Fibroblast of pulmonary artery (primary cell): Measurements from ENCODE around the gene GPR137.
A peak's percentile ranks its signal among the peaks of the same experiment; 100 is the strongest.

Source experiments
- DNase-seq: peaks from one replicate; pipeline ENCODE4 v3.0.0-alpha.2; 2010; ENCODE audit warnings: low read depth
- H3K4me3 ChIP-seq: replicated peaks from 2 replicates; pipeline ENCODE4 v1.5.1; 2011; ENCODE audit warnings: low read depth, mild to moderate bottlenecking, control low read depth, low read length, moderate library complexity
- TF ChIP-seq, protein P1 (sequence below): IDR thresholded peaks from 2 replicates; pipeline ENCODE4 v1.5.1; 2011; ENCODE audit warnings: mild to moderate bottlenecking, control low read depth, low read length, inconsistent platforms; ENCODE audit errors: missing control alignments

Gene GPR137

DNA sequence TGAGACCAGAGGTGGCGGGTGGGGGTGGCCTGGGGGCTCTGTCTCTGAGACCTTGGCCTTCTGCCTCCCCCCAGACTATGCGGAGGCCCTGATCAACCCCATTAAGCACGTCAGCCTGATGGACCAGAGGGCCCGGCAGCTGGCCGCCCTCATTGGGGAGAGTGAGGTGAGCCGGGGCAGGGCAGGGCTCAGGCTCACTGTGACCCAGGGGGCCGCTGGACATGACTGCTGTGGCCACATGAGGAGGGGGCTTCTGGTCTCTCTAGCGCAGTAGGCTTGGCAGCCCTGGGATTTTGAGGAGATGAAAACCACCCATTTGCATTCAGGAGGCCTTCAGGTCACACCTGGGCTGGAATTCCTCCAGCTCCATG lies 21.7 kb upstream of the GPR137 start:
- TF ChIP-seq, protein P1, sequence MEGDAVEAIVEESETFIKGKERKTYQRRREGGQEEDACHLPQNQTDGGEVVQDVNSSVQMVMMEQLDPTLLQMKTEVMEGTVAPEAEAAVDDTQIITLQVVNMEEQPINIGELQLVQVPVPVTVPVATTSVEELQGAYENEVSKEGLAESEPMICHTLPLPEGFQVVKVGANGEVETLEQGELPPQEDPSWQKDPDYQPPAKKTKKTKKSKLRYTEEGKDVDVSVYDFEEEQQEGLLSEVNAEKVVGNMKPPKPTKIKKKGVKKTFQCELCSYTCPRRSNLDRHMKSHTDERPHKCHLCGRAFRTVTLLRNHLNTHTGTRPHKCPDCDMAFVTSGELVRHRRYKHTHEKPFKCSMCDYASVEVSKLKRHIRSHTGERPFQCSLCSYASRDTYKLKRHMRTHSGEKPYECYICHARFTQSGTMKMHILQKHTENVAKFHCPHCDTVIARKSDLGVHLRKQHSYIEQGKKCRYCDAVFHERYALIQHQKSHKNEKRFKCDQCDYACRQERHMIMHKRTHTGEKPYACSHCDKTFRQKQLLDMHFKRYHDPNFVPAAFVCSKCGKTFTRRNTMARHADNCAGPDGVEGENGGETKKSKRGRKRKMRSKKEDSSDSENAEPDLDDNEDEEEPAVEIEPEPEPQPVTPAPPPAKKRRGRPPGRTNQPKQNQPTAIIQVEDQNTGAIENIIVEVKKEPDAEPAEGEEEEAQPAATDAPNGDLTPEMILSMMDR, result no peak
- no peak overlapping the region for H3K4me3 ChIP-seq

DNA sequence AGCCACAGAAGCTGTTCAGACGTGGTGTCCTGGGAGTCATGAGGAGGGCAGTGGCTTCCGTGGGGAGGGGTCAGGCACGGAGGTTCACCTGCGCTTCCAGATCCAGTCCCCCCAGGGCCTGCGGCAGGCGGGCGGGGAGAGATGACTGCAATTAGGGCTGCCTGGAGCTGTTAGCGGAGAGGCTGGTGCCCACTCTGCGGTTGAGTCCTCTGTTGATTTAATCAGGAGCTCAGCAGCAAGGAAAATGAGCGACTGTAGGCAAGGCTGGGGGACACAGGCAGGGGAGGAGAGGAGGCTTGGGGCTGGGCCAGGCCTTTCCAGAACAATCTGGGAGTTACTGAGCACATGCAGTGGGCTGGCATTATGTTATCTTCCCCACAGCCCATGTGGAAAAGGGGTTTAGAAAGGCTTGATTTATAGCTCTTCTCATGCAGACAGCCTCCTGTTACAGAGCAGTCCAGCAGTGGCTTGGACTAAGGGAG lies 21.2 kb upstream of the GPR137 start:
- no peak for DNase-seq
- H3K4me3 ChIP-seq, result no peak overlapping the region
- TF ChIP-seq, protein P1, result no peak

More for the DNA sequence above, 21.7 kb upstream of the GPR137 start:
- no peak for DNase-seq

DNA sequence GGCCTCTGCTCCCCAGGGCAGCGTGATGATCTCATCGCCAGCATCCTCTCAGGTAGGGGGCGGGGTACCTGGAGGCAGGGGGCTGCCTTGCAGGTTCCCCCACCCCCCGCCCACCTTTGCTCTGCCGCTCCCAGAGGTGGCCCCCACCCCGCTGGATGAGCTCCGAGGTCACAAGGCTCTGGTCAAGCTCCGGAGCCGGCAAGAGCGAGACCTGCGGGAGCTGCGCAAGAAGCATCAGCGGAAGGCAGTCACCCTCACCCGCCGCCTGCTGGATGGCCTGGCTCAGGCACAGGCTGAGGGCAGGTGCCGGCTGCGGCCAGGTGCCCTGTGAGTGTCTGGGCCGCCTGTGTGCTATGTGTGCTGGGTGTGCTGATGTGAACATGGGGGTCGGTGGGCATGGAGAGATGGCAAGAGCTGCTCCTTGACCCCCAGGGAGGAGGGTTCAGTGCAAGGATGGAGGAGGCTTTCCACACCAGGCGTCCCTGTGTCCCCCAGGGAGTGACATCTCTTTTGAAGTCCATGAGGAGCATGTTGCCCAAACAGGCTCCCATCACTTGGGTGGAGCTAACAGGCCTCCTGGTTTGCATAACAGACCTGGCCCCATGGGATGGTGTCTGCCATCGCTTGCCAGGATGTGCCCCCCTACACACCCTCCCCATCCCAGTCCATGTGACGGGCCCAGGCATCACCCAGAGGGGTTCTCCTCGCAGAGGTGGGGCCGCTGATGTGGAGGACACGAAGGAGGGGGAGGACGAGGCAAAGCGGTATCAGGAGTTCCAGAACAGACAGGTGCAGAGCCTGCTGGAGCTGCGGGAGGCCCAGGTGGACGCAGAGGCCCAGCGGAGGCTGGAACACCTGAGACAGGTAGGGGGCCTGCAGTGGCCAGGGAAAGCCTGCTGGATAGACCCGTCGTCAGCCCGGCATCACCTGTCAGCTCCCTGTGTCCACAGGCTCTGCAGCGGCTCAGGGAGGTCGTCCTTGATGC lies 20.2 kb upstream of the GPR137 start:
- TF ChIP-seq, protein P1, result no peak
- no peak for DNase-seq
- H3K4me3 ChIP-seq, result no peak overlapping the region

DNA sequence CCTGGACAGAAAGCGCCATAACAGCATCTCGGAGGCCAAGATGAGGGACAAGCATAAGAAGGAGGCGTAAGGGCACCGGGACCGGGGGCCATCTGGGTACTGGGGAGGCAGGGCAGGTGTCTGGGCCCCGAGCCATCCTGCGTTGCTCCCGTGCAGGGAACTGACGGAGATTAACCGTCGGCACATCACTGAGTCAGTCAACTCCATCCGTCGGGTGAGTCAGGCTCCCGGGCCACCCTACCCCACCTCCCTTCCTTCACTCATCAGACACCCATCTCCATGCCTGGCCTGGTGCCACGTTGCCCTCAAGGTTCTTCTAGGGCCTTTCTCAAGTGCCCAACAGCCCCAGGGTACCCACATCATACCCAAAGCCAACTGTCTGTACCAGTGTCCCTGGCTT lies 19.3 kb upstream of the GPR137 start:
- peak; percentile 20 for DNase-seq
- TF ChIP-seq, protein P1, result no peak
- no peak overlapping the region for H3K4me3 ChIP-seq

DNA sequence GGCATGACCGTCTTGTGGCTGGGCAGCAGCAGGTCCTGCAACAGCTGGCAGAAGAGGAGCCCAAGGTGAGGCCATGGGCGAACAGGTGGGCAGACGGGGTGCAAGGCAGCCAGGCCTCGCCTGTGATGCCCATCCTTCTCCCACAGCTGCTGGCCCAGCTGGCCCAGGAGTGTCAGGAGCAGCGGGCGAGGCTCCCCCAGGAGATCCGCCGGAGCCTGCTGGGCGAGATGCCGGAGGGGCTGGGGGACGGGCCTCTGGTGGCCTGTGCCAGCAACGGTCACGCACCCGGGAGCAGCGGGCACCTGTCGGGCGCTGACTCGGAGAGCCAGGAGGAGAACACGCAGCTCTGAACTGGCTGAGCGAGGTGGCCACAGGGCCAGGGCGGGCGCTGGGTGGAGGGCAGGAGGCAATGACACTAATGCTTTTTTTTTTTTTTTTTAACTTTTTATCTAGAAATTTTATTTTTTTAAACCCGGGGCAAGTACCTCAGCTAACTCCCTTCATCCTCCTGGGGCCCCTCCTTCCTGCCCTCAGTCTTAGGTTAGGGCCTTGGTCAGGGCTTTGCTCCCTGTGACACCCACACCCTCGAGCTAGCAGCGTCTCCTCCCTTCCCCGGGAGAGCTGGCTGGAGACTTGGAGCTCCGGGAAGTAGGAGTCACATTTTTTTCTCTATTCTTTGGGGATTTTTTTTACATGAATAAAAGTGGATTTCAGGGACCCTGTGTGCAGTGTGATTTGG lies 18.3 kb upstream of the GPR137 start:
- peak; percentile 25 for DNase-seq
- no peak overlapping the region for H3K4me3 ChIP-seq
- TF ChIP-seq, protein P1, result no peak

DNA sequence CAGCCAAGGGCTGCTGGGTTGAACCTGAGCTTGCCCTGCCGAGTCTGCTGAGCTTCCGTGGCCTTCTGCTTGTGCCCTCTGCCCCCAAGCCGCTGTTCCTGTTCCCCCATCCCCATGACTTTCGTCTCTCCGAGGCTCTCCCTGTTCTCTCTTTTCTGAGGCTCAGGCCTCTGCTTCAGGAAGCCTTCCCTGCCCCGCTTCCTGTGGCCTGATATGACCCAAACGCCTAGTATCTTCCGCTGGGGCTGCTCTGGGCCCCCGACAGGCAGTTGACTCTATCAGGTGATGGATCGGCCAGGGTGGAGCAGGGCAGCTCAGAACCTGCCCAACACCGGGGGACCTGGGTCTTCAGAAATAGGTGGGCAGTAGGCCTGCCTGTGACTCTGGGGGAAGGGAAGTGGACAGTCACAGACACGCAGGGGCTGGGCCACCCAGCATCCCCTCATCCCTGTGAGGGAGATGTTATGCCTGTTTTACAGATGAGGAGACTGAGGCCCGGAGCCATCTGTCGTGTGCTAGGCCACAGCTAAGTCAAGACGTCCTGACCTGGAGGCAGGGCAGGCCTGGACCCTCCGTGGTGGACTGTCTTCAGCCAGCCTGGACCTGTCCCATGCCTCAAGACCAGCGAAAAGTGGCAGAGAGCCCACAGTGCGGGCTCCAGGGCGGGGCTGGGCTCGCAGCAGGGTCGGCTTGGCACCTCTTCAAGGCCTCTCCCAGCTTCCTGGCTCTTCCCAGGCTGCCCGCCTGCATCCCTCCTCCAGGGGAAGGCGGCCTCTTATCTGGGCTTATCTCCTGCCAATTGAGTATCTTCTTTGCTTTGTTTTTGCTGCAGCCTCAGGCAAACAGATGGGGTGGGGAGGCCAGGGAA lies 17.4 kb upstream of the GPR137 start:
- TF ChIP-seq, protein P1, result no peak
- peak; percentile 83 for DNase-seq
- peak overlapping the region; percentile 67 for H3K4me3 ChIP-seq
